HL-60 (cell line): ENCODE measurements around the gene FGFR1OP2.
"Not testable (repeated sequence)": the region's sequence is repeated elsewhere in the genome, so short reads cannot be mapped to it uniquely, and the experiment has no call there.

Source experiments
- DNase-seq, 2 experiments: peaks; one replicate each; pipeline ENCODE4 v3.0.0-alpha.2; 2010 to 2020; ENCODE audit warnings: low read depth in 1 of 2, low spot score in 1 of 2
- H3K27ac ChIP-seq: fragments of 250-450 bp; sonication (Bioruptor Pico); replicated peaks from 2 replicates; pipeline ENCODE4 v1.5.1; 2020; ENCODE audit warnings: mild to moderate bottlenecking, moderate library complexity
- H3K27me3 ChIP-seq: fragments of 250-450 bp; sonication (Bioruptor Pico); 2 replicates; pipeline ENCODE4 v1.5.1; 2021; ENCODE audit warnings: mild to moderate bottlenecking, moderate library complexity; ENCODE audit not compliant: insufficient read depth, poor library complexity, severe bottlenecking
- H3K4me3 ChIP-seq: replicated peaks from 2 replicates; pipeline ENCODE4 v1.5.1; 2011; ENCODE audit warnings: mild to moderate bottlenecking, control low read depth, low read length; ENCODE audit not compliant: insufficient read depth
- GABPA ChIP-seq: IDR thresholded peaks from 2 replicates; pipeline ENCODE4 v1.6.1; 2012; ENCODE audit warnings: low read depth
- POLR2AphosphoS5 ChIP-seq: IDR thresholded peaks from 2 replicates; pipeline ENCODE4 v1.6.1; 2012; ENCODE audit warnings: low read depth
- SPI1 ChIP-seq: IDR thresholded peaks from 2 replicates; pipeline ENCODE4 v1.6.1; 2012; ENCODE audit warnings: low read depth, mild to moderate bottlenecking, borderline replicate concordance
- TF ChIP-seq, protein P1 (sequence below): IDR thresholded peaks from one replicate; pipeline ENCODE4 v1.5.1; 2011; ENCODE audit warnings: low read length, control low read depth, inconsistent platforms; ENCODE audit not compliant: insufficient read depth
- TF ChIP-seq, protein P2 (sequence below): IDR thresholded peaks from 2 replicates; pipeline ENCODE4 v1.6.1; 2012; ENCODE audit warnings: low read depth; ENCODE audit not compliant: insufficient replicate concordance

FGFR1OP2 gene

DNA sequence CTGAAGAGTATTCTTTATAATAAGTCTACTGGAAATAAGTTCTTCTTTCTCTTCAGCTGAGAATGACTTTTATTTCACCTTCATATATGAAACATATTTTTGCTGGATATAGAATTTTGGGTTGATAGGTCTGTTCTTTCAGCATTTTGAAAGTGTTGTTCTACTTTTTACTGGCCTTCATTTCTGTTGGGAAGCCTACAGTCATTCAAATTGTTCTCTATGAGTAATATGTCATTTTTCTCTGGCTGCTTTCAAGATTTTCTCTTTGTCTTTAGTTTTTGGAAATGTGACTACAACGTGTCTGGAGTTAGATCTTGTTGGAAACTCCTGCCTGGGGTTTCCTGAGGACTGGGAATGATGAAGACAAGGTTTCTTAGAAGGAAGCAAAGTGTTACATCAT, 10.0 kb downstream of the FGFR1OP2 start:
- H3K27me3 ChIP-seq, result no peaks in the 10 kb centered on the region
- DNase-seq, result no peak
- TF ChIP-seq POLR2AphosphoS5, result no peak
- TF ChIP-seq GABPA, result no peak
- TF ChIP-seq, protein P1, sequence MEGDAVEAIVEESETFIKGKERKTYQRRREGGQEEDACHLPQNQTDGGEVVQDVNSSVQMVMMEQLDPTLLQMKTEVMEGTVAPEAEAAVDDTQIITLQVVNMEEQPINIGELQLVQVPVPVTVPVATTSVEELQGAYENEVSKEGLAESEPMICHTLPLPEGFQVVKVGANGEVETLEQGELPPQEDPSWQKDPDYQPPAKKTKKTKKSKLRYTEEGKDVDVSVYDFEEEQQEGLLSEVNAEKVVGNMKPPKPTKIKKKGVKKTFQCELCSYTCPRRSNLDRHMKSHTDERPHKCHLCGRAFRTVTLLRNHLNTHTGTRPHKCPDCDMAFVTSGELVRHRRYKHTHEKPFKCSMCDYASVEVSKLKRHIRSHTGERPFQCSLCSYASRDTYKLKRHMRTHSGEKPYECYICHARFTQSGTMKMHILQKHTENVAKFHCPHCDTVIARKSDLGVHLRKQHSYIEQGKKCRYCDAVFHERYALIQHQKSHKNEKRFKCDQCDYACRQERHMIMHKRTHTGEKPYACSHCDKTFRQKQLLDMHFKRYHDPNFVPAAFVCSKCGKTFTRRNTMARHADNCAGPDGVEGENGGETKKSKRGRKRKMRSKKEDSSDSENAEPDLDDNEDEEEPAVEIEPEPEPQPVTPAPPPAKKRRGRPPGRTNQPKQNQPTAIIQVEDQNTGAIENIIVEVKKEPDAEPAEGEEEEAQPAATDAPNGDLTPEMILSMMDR, result no peak
- no peak for TF ChIP-seq SPI1
- TF ChIP-seq, protein P2, sequence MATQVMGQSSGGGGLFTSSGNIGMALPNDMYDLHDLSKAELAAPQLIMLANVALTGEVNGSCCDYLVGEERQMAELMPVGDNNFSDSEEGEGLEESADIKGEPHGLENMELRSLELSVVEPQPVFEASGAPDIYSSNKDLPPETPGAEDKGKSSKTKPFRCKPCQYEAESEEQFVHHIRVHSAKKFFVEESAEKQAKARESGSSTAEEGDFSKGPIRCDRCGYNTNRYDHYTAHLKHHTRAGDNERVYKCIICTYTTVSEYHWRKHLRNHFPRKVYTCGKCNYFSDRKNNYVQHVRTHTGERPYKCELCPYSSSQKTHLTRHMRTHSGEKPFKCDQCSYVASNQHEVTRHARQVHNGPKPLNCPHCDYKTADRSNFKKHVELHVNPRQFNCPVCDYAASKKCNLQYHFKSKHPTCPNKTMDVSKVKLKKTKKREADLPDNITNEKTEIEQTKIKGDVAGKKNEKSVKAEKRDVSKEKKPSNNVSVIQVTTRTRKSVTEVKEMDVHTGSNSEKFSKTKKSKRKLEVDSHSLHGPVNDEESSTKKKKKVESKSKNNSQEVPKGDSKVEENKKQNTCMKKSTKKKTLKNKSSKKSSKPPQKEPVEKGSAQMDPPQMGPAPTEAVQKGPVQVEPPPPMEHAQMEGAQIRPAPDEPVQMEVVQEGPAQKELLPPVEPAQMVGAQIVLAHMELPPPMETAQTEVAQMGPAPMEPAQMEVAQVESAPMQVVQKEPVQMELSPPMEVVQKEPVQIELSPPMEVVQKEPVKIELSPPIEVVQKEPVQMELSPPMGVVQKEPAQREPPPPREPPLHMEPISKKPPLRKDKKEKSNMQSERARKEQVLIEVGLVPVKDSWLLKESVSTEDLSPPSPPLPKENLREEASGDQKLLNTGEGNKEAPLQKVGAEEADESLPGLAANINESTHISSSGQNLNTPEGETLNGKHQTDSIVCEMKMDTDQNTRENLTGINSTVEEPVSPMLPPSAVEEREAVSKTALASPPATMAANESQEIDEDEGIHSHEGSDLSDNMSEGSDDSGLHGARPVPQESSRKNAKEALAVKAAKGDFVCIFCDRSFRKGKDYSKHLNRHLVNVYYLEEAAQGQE, result no peak
- H3K4me3 ChIP-seq, result no peak overlapping the region
- no peak overlapping the region for H3K27ac ChIP-seq

DNA sequence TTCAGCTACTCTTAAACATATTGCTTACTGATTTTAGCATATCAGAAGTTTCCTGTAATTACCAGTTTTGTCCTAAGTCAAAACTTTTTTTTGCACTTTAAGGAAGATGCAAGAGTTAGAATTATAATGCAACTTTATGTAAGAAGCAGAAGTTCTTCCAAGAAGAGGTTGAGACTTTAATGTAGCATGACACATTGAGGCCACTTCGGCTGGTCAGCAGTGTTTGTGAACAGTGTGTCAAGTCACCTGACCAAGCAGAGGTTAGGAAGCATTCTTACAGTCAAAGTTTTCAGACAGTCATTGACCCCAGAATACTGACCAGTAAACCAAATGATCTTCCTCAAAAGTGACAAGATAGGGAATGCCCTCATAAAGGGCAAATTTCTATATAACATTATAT, 15.2 kb downstream of the FGFR1OP2 start:
- peak overlapping the region; percentile 58 for H3K27ac ChIP-seq
- TF ChIP-seq, protein P2, result no peak
- TF ChIP-seq SPI1, result no peak
- peak overlapping the region; percentile 23; the same call in 1 of the 2 replicates for H3K4me3 ChIP-seq
- H3K27me3 ChIP-seq, result no peaks in the 10 kb centered on the region
- DNase-seq, result peak in 1 of 2 experiments; percentile 52

DNA sequence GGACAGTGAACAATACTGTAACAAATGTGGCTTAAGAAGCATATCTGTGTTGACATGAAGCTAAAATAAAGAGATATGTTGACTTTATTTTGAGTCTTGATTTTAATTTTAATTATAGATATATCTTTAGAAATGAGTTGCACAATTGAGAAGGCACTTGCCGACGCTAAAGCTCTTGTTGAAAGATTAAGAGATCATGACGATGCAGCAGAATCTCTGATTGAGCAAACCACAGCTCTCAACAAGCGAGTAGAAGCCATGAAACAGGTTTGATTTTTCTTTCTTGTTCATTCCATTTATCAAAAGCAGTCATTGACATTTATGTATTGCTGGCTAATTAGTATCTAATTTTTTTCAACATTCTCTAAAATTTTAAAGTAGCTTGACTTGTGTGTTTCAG, 15.8 kb downstream of the FGFR1OP2 start:
- TF ChIP-seq POLR2AphosphoS5, result no peak
- TF ChIP-seq, protein P2, result no peak
- TF ChIP-seq SPI1, result no peak
- no peak for TF ChIP-seq GABPA
- TF ChIP-seq, protein P1, result no peak
- no peak overlapping the region for H3K4me3 ChIP-seq
- H3K27ac ChIP-seq, result peak overlapping the region; percentile 58
- no peaks in the 10 kb centered on the region for H3K27me3 ChIP-seq
- DNase-seq, result peak in 1 of 2 experiments; percentile 24

DNA sequence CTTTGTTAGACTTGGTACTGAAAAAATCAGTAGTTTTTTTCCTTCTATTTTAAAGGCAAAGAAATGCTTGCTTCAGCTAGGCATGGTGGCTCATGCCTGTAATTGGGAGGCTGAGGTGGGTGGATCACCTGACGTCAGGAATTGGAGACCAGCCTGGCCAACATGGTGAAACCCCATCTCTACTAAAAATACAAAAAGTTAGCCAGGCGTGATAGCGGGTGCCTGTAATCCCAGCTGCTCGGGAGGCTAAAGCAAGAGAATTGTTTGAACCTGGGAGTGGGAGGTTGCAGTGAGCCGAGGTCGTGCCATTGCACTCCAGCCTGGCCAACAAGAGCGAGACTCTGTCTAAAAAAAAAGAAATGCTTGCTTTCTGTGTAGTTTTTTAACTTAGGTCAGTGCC, 23.1 kb downstream of the FGFR1OP2 start:
- H3K27me3 ChIP-seq, H3K27ac ChIP-seq, DNase-seq: not testable (repeated sequence)

More for the DNA sequence above, 23.1 kb downstream of the FGFR1OP2 start:
- H3K4me3 ChIP-seq, result not testable (repeated sequence)
